Measurements from ENCODE around the gene N4BP2. TPM values are rescaled to one million over a fixed set of nuclear protein-coding genes. Genes with fewer than 3 reads are reported as not detected.

The N4BP2 gene
- total RNA-seq, 1 experiment from 2014 or later, result 3.9 TPM

- no peaks in the 10 kb centered on the region for H3K27me3 ChIP-seq (ENCODE audit: low read length)
- no peaks in the 10 kb centered on the region for H3F3A ChIP-seq (ENCODE audit: low read length, unreplicated experiment)
- ChIA-PET CTCF (no interaction called here), POLR2A (ENCODE audit: unreplicated experiment) (no interaction called here)
- DNase-seq (no peak), ATAC-seq (no peak)
- no peak overlapping the region for H2AFZ ChIP-seq (ENCODE audit: low read length)
- no peaks in the 10 kb centered on the region for H4K20me1 ChIP-seq (ENCODE audit: low read length)
- H3K4me2 ChIP-seq (ENCODE audit: low read length), result no peak overlapping the region
- peaks cover 19% of the 10 kb centered on the region for H3K79me2 ChIP-seq (ENCODE audit: low read length)
- H3K27ac ChIP-seq (ENCODE audit: low read length), result no peak overlapping the region
- H3K9me3 ChIP-seq (ENCODE audit: low read length), result no peaks in the 10 kb centered on the region
- BruUV-seq (replicated peaks), result no TSS peak
- H3K4me1 ChIP-seq (ENCODE audit: insufficient read depth, low read length), result peaks cover 17% of the 10 kb centered on the region
- H3K36me3 ChIP-seq (ENCODE audit: low read depth, low read length), result no peaks in the 10 kb centered on the region
- TF ChIP-seq EZH2 (IDR thresholded peaks at IDR 0.05; ENCODE audit: low read length, unreplicated experiment), result no peak
- TF ChIP-seq CTCF (conservative IDR thresholded peaks at IDR 0.05; ENCODE audit: low read depth, low read length), result no peak
- TF ChIP-seq EZH2phosphoT487 (IDR thresholded peaks at IDR 0.05; ENCODE audit: borderline replicate concordance, low read length), result no peak
- H3K9ac ChIP-seq (ENCODE audit: low read length), result no peak overlapping the region
- H3K9me2 ChIP-seq (replicated peaks; ENCODE audit: low read length), result no peaks in the 10 kb centered on the region
- no peak overlapping the region for H3K4me3 ChIP-seq (ENCODE audit: low read length)
- intact Hi-C loops (cut with micrococcal nuclease), result loop anchor here (5.0 kb wide), 3 partner anchors 82 to 357 kb away; partner anchors contain the start of gene PDS5A
Observed at GRCh38 chr4:40059362-40059761, 2.7 kb downstream of the N4BP2 start.

DNA sequence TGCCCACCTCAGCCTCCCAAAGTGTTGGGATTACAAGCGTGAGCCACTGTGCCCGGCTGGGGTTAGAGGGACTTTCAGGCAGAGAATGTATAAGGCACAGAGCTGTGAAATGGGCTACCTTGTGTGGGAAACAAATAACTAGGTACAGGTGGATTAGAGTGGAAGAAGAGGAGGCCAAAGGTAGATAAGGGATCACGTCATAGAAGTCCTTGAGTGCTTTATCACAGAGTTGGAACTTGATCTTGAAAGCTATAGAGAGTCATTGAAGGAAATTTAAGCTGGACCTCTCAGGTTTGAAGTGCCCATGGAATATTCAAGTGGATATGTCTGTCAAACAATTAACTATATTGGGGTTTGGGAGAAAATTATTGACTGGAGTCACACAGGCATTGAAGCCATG, 8.4 kb downstream of the N4BP2 start:
- no peak for ATAC-seq
- H3K4me1 ChIP-seq (ENCODE audit: insufficient read depth, low read length), result no peaks in the 10 kb centered on the region
- intact Hi-C loops (cut with micrococcal nuclease), result no loop called here
- H3K79me2 ChIP-seq (ENCODE audit: low read length), result no peaks in the 10 kb centered on the region
- no peak overlapping the region for H3K27ac ChIP-seq (ENCODE audit: low read length)
- H3K4me3 ChIP-seq (ENCODE audit: low read length), result no peak overlapping the region
- no peak overlapping the region for H2AFZ ChIP-seq (ENCODE audit: low read length)
- no TSS peak for BruUV-seq (replicated peaks)
- H3K4me2 ChIP-seq (ENCODE audit: low read length), result no peak overlapping the region
- no peaks in the 10 kb centered on the region for H3K9me3 ChIP-seq (ENCODE audit: low read length)
- TF ChIP-seq CTCF (conservative IDR thresholded peaks at IDR 0.05; ENCODE audit: low read depth, low read length) (no peak), EZH2 (IDR thresholded peaks at IDR 0.05; ENCODE audit: low read length, unreplicated experiment) (no peak), EZH2phosphoT487 (IDR thresholded peaks at IDR 0.05; ENCODE audit: borderline replicate concordance, low read length) (no peak)
- no peaks in the 10 kb centered on the region for H3K36me3 ChIP-seq (ENCODE audit: low read depth, low read length)
- no peak overlapping the region for H3K9ac ChIP-seq (ENCODE audit: low read length)
- no peaks in the 10 kb centered on the region for H3K27me3 ChIP-seq (ENCODE audit: low read length)
- no peaks in the 10 kb centered on the region for H3K9me2 ChIP-seq (replicated peaks; ENCODE audit: low read length)
- ChIA-PET CTCF (no interaction called here), POLR2A (ENCODE audit: unreplicated experiment) (no interaction called here)
- no peaks in the 10 kb centered on the region for H3F3A ChIP-seq (ENCODE audit: low read length, unreplicated experiment)
- no peaks in the 10 kb centered on the region for H4K20me1 ChIP-seq (ENCODE audit: low read length)
- no peak for DNase-seq

- Histone ChIP-seq H3K9ac (ENCODE audit: low read length) (no peak overlapping the region), H3K79me2 (ENCODE audit: low read length) (no peaks in the 10 kb centered on the region), H3K4me3 (ENCODE audit: low read length) (no peak overlapping the region), H3K27me3 (ENCODE audit: low read length) (no peaks in the 10 kb centered on the region), H3F3A (ENCODE audit: low read length, unreplicated experiment) (no peaks in the 10 kb centered on the region), H4K20me1 (ENCODE audit: low read length) (no peaks in the 10 kb centered on the region), H3K36me3 (ENCODE audit: low read depth, low read length) (no peaks in the 10 kb centered on the region), H3K27ac (ENCODE audit: low read length) (no peak overlapping the region), H3K4me2 (ENCODE audit: low read length) (no peak overlapping the region), H3K9me2 (replicated peaks; ENCODE audit: low read length) (no peaks in the 10 kb centered on the region), H3K9me3 (ENCODE audit: low read length) (no peaks in the 10 kb centered on the region), H3K4me1 (ENCODE audit: insufficient read depth, low read length) (no peaks in the 10 kb centered on the region), H2AFZ (ENCODE audit: low read length) (no peak overlapping the region)
- CTCF ChIA-PET, result no interaction called here
- BruUV-seq (replicated peaks), result no TSS peak
- ATAC-seq (no peak), DNase-seq (no peak)
- TF ChIP-seq CTCF (conservative IDR thresholded peaks at IDR 0.05; ENCODE audit: low read depth, low read length), result no peak
- TF ChIP-seq EZH2 (IDR thresholded peaks at IDR 0.05; ENCODE audit: low read length, unreplicated experiment), result no peak
- TF ChIP-seq EZH2phosphoT487 (IDR thresholded peaks at IDR 0.05; ENCODE audit: borderline replicate concordance, low read length), result no peak
- POLR2A ChIA-PET (ENCODE audit: unreplicated experiment), result no interaction called here
- intact Hi-C loops (cut with micrococcal nuclease), result no loop called here
Observed at GRCh38 chr4:40066651-40067050, 10.0 kb downstream of the N4BP2 start.

Measured in PC-3 (cell line).